Gastrocnemius medialis (tissue), 4 donors: ENCODE results near the gene POU3F3. TPM values are rescaled to one million over a fixed set of nuclear protein-coding genes. Genes with fewer than 3 reads are reported as not detected.

ENCODE experiments used
- ATAC-seq, 2 donors: fragments of 150-250 bp; one replicate each; pipeline ENCODE4 v1.9.1; 2016
- DNase-seq, 2 donors: peaks; one replicate each; pipeline ENCODE4 v3.0.0-alpha.2; 2019
- H3K27ac ChIP-seq, 4 donors: fragments of 200-600 bp; sonication (generic); 1 replicate in 1 of 4; 2 replicates in 3 of 4; pipeline ENCODE4 v1.5.1; 2016 to 2018; ENCODE audit warnings: mild to moderate bottlenecking in 2 of 4, moderate library complexity in 1 of 4
- H3K27me3 ChIP-seq, 3 donors: fragments of 200-600 bp; sonication (generic) in 2 of 3; 1 replicate in 1 of 3; 2 replicates in 2 of 3; pipeline versions ENCODE4 v1.5.1 to v1.6.0; 2016 to 2019; ENCODE audit warnings: mild to moderate bottlenecking in 1 of 3, moderate library complexity in 1 of 3
- H3K36me3 ChIP-seq, 2 donors: fragments of 200-600 bp; sonication (generic) in 1 of 2; one replicate each; pipeline ENCODE4 v1.5.1; 2017 to 2018
- H3K4me1 ChIP-seq, 2 donors: fragments of 200-600 bp; sonication (generic) in 1 of 2; one replicate each; pipeline ENCODE4 v1.5.1; 2016 to 2017; ENCODE audit warnings: mild to moderate bottlenecking in 2 of 2
- H3K4me3 ChIP-seq, 4 donors: fragments of 200-600 bp; sonication (generic) in 3 of 4; 1 replicate in 1 of 4; 2 replicates in 3 of 4; pipeline ENCODE4 v1.5.1; 2016 to 2019; ENCODE audit warnings: mild to moderate bottlenecking in 2 of 4
- H3K9me3 ChIP-seq, 3 donors: fragments of 200-600 bp; sonication (generic) in 2 of 3; 1 replicate in 1 of 3; 2 replicates in 2 of 3; pipeline ENCODE4 v1.5.1; 2016 to 2019
- CTCF ChIP-seq, 5 experiments: fragments of 450-650 bp in 3 of 5; fragments of 200-600 bp in 2 of 5; sonication (generic) in 2 of 5; IDR thresholded peaks in 4 of 5; conservative IDR thresholded peaks in 1 of 5; 1 replicate in 4 of 5; 2 replicates in 1 of 5; pipeline ENCODE4 v1.5.1; 2016 to 2019; ENCODE audit warnings: antibody characterized with exemption in 5 of 5, mild to moderate bottlenecking in 3 of 5, moderate library complexity in 3 of 5
- POLR2A ChIP-seq, 2 donors: fragments of 450-650 bp; IDR thresholded peaks; one replicate each; pipeline ENCODE4 v1.6.1; 2017; ENCODE audit warnings: antibody characterized with exemption in 2 of 2, mild to moderate bottlenecking in 2 of 2, moderate library complexity in 2 of 2
- in situ Hi-C, 4 donors: fragments of 200-750 bp; cut with MboI; loops; one replicate each; pipeline versions ENCODE4 v1.15.0 to v1.8.0; 2017; ENCODE audit warnings: low sequenced_read_pairs in 4 of 4
- intact Hi-C: fragments of 100-400 bp; cut with DNase I; formaldehyde crosslinking; loops from one replicate; pipeline ENCODE4 v1.15.1; 2023; ENCODE audit warnings: low total_unique reads
- total RNA-seq, 4 donors: library from RNA; depleted of rRNA; stranded (reverse); fragments of >200 nt; gene quantifications; one replicate each; pipeline versions ENCODE4 v1.1.0 to v1.2.3, GENCODE V29; 2016

POU3F3 gene
- total RNA-seq, result not detected

DNA sequence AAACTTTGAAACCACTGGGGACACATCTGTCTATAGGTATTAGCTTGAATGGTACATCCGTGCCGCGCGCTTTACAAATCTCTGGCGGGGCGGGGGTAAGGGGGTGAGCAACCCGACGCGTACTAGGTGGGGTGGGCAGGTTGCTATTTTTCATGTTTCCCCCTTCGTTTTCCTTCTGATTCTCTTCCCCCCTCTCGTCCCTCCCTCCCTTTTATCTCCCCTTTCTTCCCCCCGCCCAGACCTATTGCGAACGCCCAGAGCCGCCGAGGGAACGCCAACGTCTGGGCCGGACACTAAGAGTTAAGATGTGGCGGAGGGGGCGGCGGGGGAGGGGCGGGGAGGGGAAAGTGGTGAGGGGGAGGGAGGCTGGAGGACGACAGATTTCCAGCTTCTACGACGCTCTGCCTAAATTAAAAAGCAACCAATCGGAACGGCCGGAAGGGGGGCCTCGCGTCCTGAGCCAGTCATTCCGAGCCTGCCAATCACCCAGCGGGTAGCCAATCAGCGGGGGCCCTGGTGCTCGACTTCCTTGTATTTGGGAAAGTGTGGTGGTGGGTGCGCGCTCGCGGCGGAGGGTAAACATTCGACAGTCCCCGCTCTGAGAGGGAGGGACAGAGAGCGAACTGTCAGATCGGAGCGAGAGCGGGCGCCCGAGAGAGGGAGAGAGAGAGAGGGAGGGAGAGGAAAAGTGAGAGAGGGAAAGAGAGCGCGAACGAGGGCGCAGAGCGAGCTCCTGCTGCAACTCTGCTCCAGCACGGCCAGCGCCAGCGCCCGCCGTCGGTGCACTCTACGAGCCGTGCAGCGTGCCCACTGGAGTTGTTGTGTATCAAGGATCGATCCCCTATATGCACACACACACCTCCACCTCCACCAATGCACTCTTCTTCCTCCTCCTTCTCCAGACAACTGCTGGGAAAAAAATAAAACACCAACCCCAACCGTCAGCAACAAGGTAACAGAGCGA is at the start of gene POU3F3:
Gene POU3F3, plus strand, starts transcription at position 582 of the 964 bp plus-strand sequence. CDS start 1,396 bp downstream, outside the sequence.
- intact Hi-C loops, result no loop called here
- H3K36me3 ChIP-seq, result no peaks in the 10 kb centered on the region
- H3K9me3 ChIP-seq, result no peaks in the 10 kb centered on the region
- H3K4me1 ChIP-seq, result peaks cover 23 to 33% of the 10 kb centered on the region in 2 donors
- peak within 1 kb of the TSS; percentile 46 to 65 (median 47) for H3K4me3 ChIP-seq
- DNase-seq, result peak in 1 of 2 donors; percentile 33
- H3K27me3 ChIP-seq, result peaks cover 79 to 86% (median 85%) of the 10 kb centered on the region in 3 donors
- no peak for TF ChIP-seq POLR2A (IDR thresholded peaks at IDR 0.05)
- TF ChIP-seq CTCF (IDR thresholded peaks at IDR 0.05 in 4 of 5, conservative IDR thresholded peaks at IDR 0.05 in 1 of 5), result no peak
- H3K27ac ChIP-seq, result no peak within 1 kb of the TSS
- in situ Hi-C loops, result no loop called here
- no peak for ATAC-seq

- H3K9me3 ChIP-seq, result no peaks in the 10 kb centered on the region
- TF ChIP-seq CTCF (IDR thresholded peaks at IDR 0.05 in 4 of 5, conservative IDR thresholded peaks at IDR 0.05 in 1 of 5) (peak in 1 of 5 experiments; percentile 26), POLR2A (IDR thresholded peaks at IDR 0.05) (no peak)
- intact Hi-C loops, result no loop called here
- ATAC-seq (no peak), DNase-seq (no peak)
- no peaks in the 10 kb centered on the region for H3K36me3 ChIP-seq
- no peaks in the 10 kb centered on the region for H3K27me3 ChIP-seq
- H3K27ac ChIP-seq, result no peak overlapping the region
- H3K4me3 ChIP-seq, result no peak overlapping the region
- no peaks in the 10 kb centered on the region for H3K4me1 ChIP-seq
- in situ Hi-C loops, result no loop called here
Observed at GRCh38 chr2:104804148-104804890, 49.6 kb upstream of the POU3F3 start.

DNA sequence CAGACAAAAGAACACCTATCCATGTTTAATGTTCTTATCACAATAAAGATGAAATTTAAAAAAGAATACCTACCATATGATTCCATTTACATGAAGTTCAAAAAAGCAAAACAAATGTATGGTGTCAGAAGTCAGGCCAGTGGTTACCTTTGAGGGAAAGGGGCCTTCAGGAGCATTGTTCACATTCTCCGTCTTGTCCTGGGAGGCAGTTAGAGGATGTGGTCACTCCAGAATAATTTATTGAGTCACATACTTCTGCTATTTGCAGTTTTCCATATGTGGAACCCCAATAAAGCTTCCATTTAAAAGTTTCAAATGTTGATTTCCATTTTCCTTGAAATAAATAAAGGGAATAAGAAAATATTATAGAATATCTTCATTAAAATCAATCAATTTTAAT is 41.6 kb upstream of the POU3F3 start:
- no peak for ATAC-seq
- Histone ChIP-seq H3K27ac (no peak overlapping the region), H3K27me3 (no peaks in the 10 kb centered on the region), H3K36me3 (no peaks in the 10 kb centered on the region), H3K4me1 (no peaks in the 10 kb centered on the region), H3K4me3 (no peak overlapping the region), H3K9me3 (no peaks in the 10 kb centered on the region)
- DNase-seq, result no peak
- intact Hi-C loops (no loop called here), in situ Hi-C loops (no loop called here)
- TF ChIP-seq CTCF (IDR thresholded peaks at IDR 0.05 in 4 of 5, conservative IDR thresholded peaks at IDR 0.05 in 1 of 5) (no peak), POLR2A (IDR thresholded peaks at IDR 0.05) (no peak)

DNA sequence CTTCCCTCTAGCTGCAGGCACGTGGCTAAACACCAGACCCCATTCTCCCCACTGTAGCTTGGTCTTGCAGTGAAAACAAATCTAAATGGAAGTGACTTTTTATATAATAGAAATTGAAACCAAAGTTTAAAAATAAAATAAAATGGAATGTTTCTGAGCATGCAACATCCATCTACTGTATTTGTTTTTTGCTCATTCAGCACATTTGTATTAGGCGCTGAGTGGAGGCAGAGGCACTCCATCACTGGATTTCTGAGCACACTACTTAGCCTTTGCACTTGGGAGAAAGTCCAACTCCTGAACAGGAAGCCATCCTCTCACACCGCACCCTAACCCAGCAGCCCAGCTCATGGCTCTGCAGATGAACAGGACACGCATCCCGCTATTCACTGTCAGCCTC is 37.8 kb upstream of the POU3F3 start:
- Histone ChIP-seq H3K27me3 (no peaks in the 10 kb centered on the region), H3K36me3 (no peaks in the 10 kb centered on the region), H3K4me1 (no peaks in the 10 kb centered on the region), H3K4me3 (no peak overlapping the region), H3K27ac (no peak overlapping the region), H3K9me3 (no peaks in the 10 kb centered on the region)
- intact Hi-C loops, result no loop called here
- DNase-seq, result no peak
- no peak for ATAC-seq
- TF ChIP-seq POLR2A (IDR thresholded peaks at IDR 0.05), result no peak
- no peak for TF ChIP-seq CTCF (IDR thresholded peaks at IDR 0.05 in 4 of 5, conservative IDR thresholded peaks at IDR 0.05 in 1 of 5)
- in situ Hi-C loops, result no loop called here
